Prostate gland (tissue), 2 donors: ENCODE results near the gene TCF15.

Experiments used
- CTCF ChIP-seq, 4 experiments: fragments of 200-600 bp in 2 of 4; fragments of 450-650 bp in 2 of 4; sonication (generic) in 2 of 4; IDR thresholded peaks; 1 replicate in 3 of 4; 2 replicates in 1 of 4; pipeline ENCODE4 v1.5.1; 2016 to 2019; ENCODE audit warnings: antibody characterized with exemption in 4 of 4, mild to moderate bottlenecking in 2 of 4, moderate library complexity in 2 of 4
- POLR2A ChIP-seq: fragments of 450-650 bp; IDR thresholded peaks from one replicate; pipeline ENCODE4 v1.6.1; 2016; ENCODE audit warnings: antibody characterized with exemption, mild to moderate bottlenecking

GRCh38 chr20:634148-634925 is 24.2 kb upstream of the TCF15 start:
- TF ChIP-seq POLR2A (no peak), CTCF (IDR thresholded peaks at IDR 0.05) (no peak)
